ENCODE measurements around the gene AHCTF1. TPM values are rescaled to one million over a fixed set of nuclear protein-coding genes. Genes with fewer than 3 reads are reported as not detected.
"Not testable (repeated sequence)": the region's sequence is repeated elsewhere in the genome, so short reads cannot be mapped to it uniquely, and the experiment has no call there.

AHCTF1 gene
- total RNA-seq, 1 donor from 2014 or later, result 35.7 TPM

DNA sequence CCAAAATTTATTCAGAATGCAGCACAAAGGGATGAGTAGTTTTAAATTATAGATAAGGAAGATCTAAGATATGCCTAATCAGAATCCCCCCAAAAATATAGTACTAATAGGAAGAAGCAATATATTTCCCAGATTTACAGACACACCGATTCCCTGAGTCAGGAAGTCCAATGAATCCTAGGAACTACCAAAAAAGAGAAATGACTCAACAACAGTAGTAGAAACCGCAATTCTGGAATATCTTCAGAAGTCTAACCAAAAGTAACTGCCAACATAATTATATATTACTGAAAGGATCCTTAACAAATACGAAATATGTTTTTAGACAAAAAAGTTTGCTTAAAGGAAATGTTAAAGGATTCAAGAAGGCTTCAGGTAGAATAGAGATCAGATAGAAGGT lies 10.3 kb downstream of the AHCTF1 start:
- DNase-seq, result no peak

GRCh38 chr1:246919902-246920301 lies 11.8 kb downstream of the AHCTF1 start:
- no peak for DNase-seq

DNA sequence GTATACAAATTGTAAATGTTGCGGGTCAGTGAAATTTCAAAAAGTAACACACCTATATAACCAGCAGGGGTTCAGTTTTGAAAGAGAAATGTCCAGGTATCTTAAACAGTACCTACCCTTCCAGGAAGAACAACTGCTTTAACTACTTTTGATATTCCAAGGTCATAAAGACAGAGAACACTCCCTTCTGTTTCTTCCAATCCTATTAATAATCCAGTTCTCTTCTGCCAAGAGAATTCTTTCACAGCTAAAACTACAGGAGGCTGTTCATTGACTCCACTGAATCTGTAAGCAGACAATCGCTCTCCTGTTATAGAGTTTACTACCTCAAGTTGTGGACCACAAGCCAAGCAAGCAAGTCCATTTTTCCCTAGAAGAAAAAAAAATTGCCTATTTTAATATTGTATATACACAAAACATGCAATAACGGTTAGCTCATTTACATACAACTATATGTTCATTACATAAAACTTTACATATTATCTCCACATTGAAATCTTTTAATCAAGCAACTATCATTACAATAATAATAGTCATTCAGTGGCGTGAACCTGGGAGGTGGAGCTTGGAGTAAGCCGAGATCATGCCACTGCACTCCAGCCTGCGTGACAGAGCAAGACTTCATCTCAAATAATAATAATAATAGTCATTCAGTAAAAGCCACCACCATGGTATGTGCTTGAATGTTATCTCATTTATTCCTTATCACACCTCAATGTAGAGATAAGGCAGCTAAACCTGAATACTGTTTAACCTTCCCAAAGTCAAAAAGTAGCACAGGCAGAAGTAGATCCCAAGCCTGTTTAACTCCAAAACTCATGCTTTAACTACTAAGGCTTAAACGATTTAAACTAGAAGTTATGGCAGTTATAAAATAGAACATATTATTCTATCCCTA lies 15.5 kb downstream of the AHCTF1 start:
- DNase-seq, result not testable (repeated sequence)

DNA sequence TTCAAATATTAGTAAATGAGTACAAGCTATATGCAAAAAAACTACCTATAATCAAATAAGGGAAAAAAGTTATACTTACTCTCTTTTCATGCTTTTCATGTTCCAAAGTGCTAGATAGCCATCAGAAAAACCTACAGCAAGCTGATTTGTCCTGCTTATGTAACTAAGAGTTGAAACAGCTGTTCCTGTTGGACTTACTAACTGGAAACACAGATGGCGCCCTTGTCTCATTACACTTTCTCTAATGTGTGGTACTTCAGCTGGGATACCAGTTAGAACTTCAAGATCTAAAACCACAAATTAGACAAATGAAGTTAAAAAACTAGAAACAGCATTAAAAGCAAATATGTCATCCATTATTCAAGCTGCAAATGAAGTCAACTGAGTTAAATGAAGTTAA lies 24.3 kb downstream of the AHCTF1 start:
- no peak for DNase-seq

- DNase-seq, result no peak
These were observed 24.9 kb downstream of the AHCTF1 start for GRCh38 chr1:246906833-246907232.

DNA sequence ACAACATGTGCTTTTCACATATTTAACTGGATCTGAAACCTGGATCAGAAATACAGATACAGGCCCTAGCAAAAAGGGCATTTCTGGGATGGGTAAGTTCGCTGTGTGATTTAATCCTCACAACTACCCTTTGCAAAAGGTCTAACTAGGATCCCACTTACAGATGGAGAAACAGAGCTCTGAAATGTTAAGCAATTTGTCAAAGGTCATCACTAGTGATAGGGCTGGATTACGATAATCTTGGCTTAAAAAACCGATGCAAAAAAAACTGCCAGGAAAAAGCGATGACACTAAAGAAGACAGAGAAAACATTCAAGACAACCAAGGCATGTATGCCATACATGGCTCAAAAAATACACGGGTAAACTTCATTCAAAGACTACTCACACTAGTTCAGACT lies 29.9 kb downstream of the AHCTF1 start:
- DNase-seq, result no peak

- DNase-seq, result no peak
These were observed 34.4 kb downstream of the AHCTF1 start for GRCh38 chr1:246897302-246897701.

DNA sequence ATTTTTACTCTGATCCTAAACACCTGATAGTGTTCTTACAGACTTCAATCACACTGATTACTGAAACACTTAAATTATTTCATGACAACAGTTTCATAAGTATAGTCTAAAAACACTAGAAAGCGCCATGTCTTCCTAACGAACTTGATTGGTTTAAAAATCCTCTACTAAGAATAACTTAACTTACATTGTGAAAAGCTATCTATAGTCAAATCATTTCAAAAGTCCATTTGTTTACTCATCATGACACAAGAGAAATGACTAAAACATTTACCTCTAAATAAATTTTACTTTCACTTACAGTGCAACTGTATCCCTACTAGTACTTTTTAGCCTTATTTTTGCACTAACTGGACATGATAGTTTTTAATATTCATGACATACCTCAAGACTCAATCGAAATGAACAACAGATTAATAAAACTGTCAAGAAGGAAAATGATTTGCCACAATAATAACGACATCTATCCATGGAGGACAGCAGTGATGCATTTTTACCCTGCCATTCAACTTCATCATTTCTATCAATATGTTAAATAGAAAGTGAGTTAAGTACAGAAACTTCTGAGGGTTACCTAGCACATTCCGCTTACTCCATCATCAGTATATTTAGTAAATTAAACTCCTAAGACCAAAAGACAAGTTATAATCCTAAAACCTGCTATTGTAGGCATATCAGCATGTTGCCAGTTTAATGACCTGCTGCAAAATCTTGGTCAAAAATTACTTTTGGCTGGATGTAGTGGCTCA lies 38.4 kb downstream of the AHCTF1 start:
- no peak for DNase-seq

- DNase-seq, result no peak
These were observed 40.6 kb downstream of the AHCTF1 start for GRCh38 chr1:246891105-246891504.

GRCh38 chr1:246888522-246888921 lies 43.2 kb downstream of the AHCTF1 start:
- no peak for DNase-seq

- not testable (repeated sequence) for DNase-seq
These were observed 46.4 kb downstream of the AHCTF1 start for GRCh38 chr1:246885389-246885788.

DNA sequence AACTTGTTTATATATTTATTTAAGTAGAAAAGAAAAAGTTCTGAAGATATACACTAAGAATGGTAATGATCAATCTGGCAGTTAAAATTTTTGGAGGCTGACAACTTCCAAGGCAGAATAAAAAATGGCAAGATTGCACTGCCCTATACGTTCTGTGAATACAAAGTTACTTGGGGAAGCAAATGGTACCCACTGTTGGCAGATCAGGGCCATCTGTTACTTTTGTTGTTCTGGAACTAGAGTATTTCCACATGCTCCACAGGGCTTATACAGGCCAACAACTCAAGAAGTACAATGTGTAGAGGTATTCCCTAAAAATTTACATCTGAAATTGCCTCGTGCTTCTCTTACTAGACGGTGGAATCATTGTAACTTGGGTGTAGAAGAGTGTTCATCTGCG lies 53.2 kb downstream of the AHCTF1 start:
- no peak for DNase-seq

GRCh38 chr1:246876431-246876830 lies 55.3 kb downstream of the AHCTF1 start:
- DNase-seq, result no peak

- DNase-seq, result no peak
These were observed 56.4 kb downstream of the AHCTF1 start for GRCh38 chr1:246875041-246876026.

DNA sequence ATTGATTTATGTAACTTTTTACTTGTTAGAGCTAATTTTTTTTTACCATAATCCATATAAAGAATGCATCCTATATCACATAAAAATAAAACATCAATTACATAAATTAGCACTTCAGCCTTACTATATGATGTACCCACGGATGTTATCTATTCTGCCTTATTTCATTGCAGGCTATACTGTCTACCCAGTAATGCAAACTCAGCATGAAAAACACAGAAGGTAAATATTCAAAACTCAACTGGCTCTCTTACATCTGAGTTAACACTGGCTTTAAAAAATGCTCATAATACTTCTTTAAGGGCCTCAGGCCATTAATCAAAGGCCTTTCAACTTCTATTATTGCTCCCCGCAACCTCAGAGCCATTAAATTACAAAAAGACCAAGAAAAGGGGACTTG lies 65.8 kb downstream of the AHCTF1 start:
- DNase-seq, result no peak

DNA sequence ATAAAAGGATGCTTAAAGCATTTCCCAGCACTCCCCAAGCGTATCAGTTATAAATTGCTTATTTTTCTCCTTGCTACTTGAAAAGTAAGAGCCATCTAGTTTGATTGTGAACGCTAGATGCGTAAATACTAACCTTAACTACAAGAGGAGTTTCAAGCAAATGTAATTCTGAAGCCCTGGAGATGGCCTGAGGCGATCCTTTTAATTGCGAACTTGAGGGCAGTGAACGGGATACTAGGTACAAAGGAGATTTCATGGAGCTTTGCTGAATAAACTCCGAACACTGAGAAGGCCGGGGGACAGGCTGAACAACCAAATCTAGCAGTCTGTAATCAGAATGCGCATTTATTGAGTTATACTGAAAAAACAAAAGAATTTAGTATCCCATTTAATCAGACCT lies 68.0 kb downstream of the AHCTF1 start:
- DNase-seq, result not testable (repeated sequence)

GRCh38 chr1:246860401-246860800 lies 71.3 kb downstream of the AHCTF1 start:
- no peak for DNase-seq

GRCh38 chr1:246856371-246856770 lies 75.4 kb downstream of the AHCTF1 start:
- no peak for DNase-seq

- DNase-seq, result not testable (repeated sequence)
These were observed 81.1 kb downstream of the AHCTF1 start for GRCh38 chr1:246850640-246851039.

DNA sequence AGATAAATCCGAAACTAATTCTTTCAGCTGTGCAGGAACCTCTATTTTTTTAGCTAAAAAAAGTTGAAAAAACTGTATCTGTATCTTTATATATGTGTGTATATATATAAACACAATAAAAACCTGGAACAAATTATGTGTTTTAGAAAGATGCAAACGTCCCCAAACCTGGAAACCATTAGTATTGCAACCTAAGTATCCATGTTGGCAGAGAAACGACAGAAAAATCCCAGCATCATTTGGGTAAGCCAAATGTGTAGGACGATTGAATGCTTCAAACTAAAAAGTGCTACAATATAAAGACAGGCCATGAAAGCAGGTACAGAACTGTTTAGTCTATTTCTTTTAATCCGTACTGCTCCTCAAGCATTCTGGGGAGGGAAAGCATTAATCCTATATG lies 87.9 kb downstream of the AHCTF1 start:
- DNase-seq, result no peak

DNA sequence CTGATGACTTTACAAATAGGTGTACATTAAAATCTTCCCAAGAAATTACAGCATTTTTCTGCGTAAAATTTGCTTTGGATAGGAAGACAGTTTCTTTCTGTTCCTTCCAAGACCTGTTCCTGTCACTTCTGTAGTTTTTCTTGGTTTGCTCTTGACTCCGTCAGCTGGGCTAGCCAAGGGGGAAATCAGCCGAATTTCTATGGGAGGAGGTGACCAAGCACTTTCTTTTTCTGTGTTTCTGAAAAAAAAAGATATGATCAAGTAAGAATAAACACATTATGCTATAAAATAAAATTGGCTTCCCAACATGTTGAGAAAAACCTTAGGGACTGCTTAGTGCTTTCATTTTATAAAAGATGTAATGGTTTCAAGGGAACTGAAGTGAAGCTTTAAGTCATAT lies 91.0 kb downstream of the AHCTF1 start:
- not testable (repeated sequence) for DNase-seq

DNA sequence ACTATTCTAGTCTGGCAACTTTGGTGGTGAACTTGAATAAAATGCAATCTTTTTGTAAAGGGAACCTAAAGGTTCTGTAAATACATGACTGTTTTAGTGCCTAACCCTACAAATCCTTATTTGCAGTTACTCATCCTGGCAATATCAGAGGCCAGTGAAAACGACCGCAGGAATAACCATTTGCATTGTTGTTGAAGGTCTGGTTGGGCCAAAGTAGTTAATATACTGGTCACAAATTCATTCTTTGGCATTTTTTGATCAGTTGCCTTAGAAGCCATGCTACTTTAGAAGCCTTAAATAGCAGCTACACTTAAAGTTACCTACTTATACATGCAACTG lies 93.7 kb downstream of the AHCTF1 start:
- no peak for DNase-seq
